Measurements from ENCODE around the gene CCL15. TPM values are rescaled to one million over a fixed set of nuclear protein-coding genes. Genes with fewer than 3 reads are reported as not detected.

The CCL15 gene
- total and polyA plus RNA-seq, 2 of the 13 experiments (the other 11 are each of a cell fraction or from before 2014, with no cell fraction given) = 29.2 to 45.9 TPM

GRCh38 chr17:36000732-36001109 is 632 bp downstream of the CCL15 start (continued):
- no peak for TF ChIP-seq SRSF1 (optimal IDR thresholded peaks at IDR 0.05; ENCODE audit: low read depth, low read length)
- no peak for TF ChIP-seq DDIT3 (CRISPR knock-in tag; IDR thresholded peaks at IDR 0.05)
- no peak for TF ChIP-seq PHF20 (CRISPR knock-in tag; IDR thresholded peaks at IDR 0.05)
- no peak for TF ChIP-seq SNAPC2 (CRISPR knock-in tag; IDR thresholded peaks at IDR 0.05)
- TF ChIP-seq NFE2L2 (IDR thresholded peaks at IDR 0.05; ENCODE audit: low read length) = no peak
- no peak for TF ChIP-seq KAT7 (CRISPR knock-in tag; IDR thresholded peaks at IDR 0.05; ENCODE audit: borderline replicate concordance)
- no peak for TF ChIP-seq REPIN1 (CRISPR knock-in tag; IDR thresholded peaks at IDR 0.05; ENCODE audit: borderline replicate concordance, low read depth)
- no peak for TF ChIP-seq ZNF720 (CRISPR knock-in tag; IDR thresholded peaks at IDR 0.05)
- TF ChIP-seq ZNF672 (CRISPR knock-in tag; IDR thresholded peaks at IDR 0.05) = no peak
- no peak for TF ChIP-seq ZNF275 (CRISPR knock-in tag; IDR thresholded peaks at IDR 0.05; ENCODE audit: borderline replicate concordance)
- no peak for TF ChIP-seq HNRNPH1 (optimal IDR thresholded peaks at IDR 0.05; ENCODE audit: low read depth, low read length)
- peak; percentile 82 for TF ChIP-seq BCL6 (CRISPR knock-in tag; IDR thresholded peaks at IDR 0.05)
- no peak for TF ChIP-seq KAT8 (CRISPR knock-in tag; IDR thresholded peaks at IDR 0.05)
- TF ChIP-seq ZNF337 (CRISPR knock-in tag; IDR thresholded peaks at IDR 0.05; ENCODE audit: borderline replicate concordance, low read depth) = no peak
- TF ChIP-seq ZNF652 (CRISPR knock-in tag; IDR thresholded peaks at IDR 0.05; ENCODE audit: borderline replicate concordance, low read depth) = no peak
- TF ChIP-seq ZNF136 (CRISPR knock-in tag; IDR thresholded peaks at IDR 0.05; ENCODE audit: low read depth) = no peak
- TF ChIP-seq ZFP36L2 (CRISPR knock-in tag; IDR thresholded peaks at IDR 0.05) = no peak
- TF ChIP-seq ZNF556 (CRISPR knock-in tag; IDR thresholded peaks at IDR 0.05; ENCODE audit: borderline replicate concordance) = no peak
- no peak for TF ChIP-seq KDM3A (CRISPR knock-in tag; IDR thresholded peaks at IDR 0.05; ENCODE audit: low read depth)
- no peak for TF ChIP-seq ZNF564 (CRISPR knock-in tag; IDR thresholded peaks at IDR 0.05)
- TF ChIP-seq MEF2D (CRISPR knock-in tag; IDR thresholded peaks at IDR 0.05) = no peak
- TF ChIP-seq GATA4 (IDR thresholded peaks at IDR 0.05; ENCODE audit: borderline replicate concordance, low read depth) = 0 out of 2 replicates have a peak, but pooled peaks have one; percentile 27
- no peak for TF ChIP-seq ZNF546 (CRISPR knock-in tag; conservative IDR thresholded peaks at IDR 0.05)
- no peak for TF ChIP-seq ZNF567 (CRISPR knock-in tag; IDR thresholded peaks at IDR 0.05; ENCODE audit: borderline replicate concordance)
- TF ChIP-seq ZNF691 (CRISPR knock-in tag; IDR thresholded peaks at IDR 0.05; ENCODE audit: borderline replicate concordance, low read depth) = no peak
- TF ChIP-seq DR1 (CRISPR knock-in tag; IDR thresholded peaks at IDR 0.05) = no peak
- no peak; the same call in 1 of the 2 replicates for TF ChIP-seq ZNF281 (CRISPR knock-in tag; IDR thresholded peaks at IDR 0.05; ENCODE audit: borderline replicate concordance)
- 0 out of 2 replicates have a peak, but pooled peaks have one; percentile 5 for TF ChIP-seq GATAD1 (CRISPR knock-in tag; IDR thresholded peaks at IDR 0.05)
- no peak for TF ChIP-seq NPAS2 (CRISPR knock-in tag; IDR thresholded peaks at IDR 0.05; ENCODE audit: borderline replicate concordance)
